K562 (cell line): ENCODE measurements around the gene C21orf58. TPM values are rescaled to one million over a fixed set of nuclear protein-coding genes. Genes with fewer than 3 reads are reported as not detected.
A peak's percentile ranks its signal among the peaks of the same experiment; 100 is the strongest.

Experiments used
- ARID3B ChIP-seq: fragments of 250-450 bp; sonication (Bioruptor Pico); IDR thresholded peaks from 2 replicates; pipeline ENCODE4 v1.4.0; 2020; ENCODE audit warnings: borderline replicate concordance
- DDX20 ChIP-seq: fragments of 450-650 bp; IDR thresholded peaks from 2 replicates; pipeline ENCODE4 v1.6.1; 2016; ENCODE audit warnings: missing genetic modification characterization, low read depth, mild to moderate bottlenecking, missing compliant biosample characterization, moderate library complexity
- ELF1 ChIP-seq: fragments of 200-800 bp; sonication (Bioruptor generic); IDR thresholded peaks from 2 replicates; pipeline ENCODE4 v1.6.1; 2016; ENCODE audit warnings: missing genetic modification characterization, missing compliant biosample characterization
- ELF4 ChIP-seq: fragments of 450-650 bp; formaldehyde crosslinking; IDR thresholded peaks from 2 replicates; pipeline ENCODE4 v1.4.0; 2022; ENCODE audit warnings: missing genetic modification characterization
- FOXJ3 ChIP-seq: sonication (generic); formaldehyde crosslinking; IDR thresholded peaks from 2 replicates; pipeline ENCODE4 v1.4.0; 2020; ENCODE audit warnings: mild to moderate bottlenecking, missing genetic modification reagents
- FOXK1 ChIP-seq: sonication (generic); formaldehyde crosslinking; IDR thresholded peaks from 2 replicates; pipeline ENCODE4 v1.8.0; 2022; ENCODE audit warnings: missing genetic modification reagents, mild to moderate bottlenecking, borderline replicate concordance
- GABPA ChIP-seq: fragments of 200-800 bp; sonication (Bioruptor generic); conservative IDR thresholded peaks from 2 replicates; pipeline ENCODE4 v1.6.1; 2016; ENCODE audit warnings: low read depth, missing genetic modification characterization, missing compliant biosample characterization
- HDAC3 ChIP-seq: fragments of 450-650 bp; IDR thresholded peaks from 2 replicates; pipeline ENCODE4 v1.6.1; 2018; ENCODE audit warnings: borderline replicate concordance, mild to moderate bottlenecking, moderate library complexity; ENCODE audit not compliant: partially characterized antibody
- HNRNPH1 ChIP-seq: fragments of 200-400 bp; formaldehyde crosslinking; optimal IDR thresholded peaks from 2 replicates; pipeline ENCODE3; 2017; ENCODE audit warnings: low read depth, mild to moderate bottlenecking, low read length, moderate library complexity
- HOMEZ ChIP-seq: fragments of 250-450 bp; sonication (Bioruptor Pico); IDR thresholded peaks from 2 replicates; pipeline ENCODE4 v1.4.0; 2020; ENCODE audit warnings: mild to moderate bottlenecking, moderate library complexity
- KLF13 ChIP-seq: fragments of 450-650 bp; IDR thresholded peaks from 2 replicates; pipeline ENCODE4 v1.6.1; 2016; ENCODE audit warnings: missing genetic modification characterization, low read depth, mild to moderate bottlenecking, missing compliant biosample characterization, moderate library complexity, borderline replicate concordance
- NCOR1 ChIP-seq: fragments of 450-650 bp; IDR thresholded peaks from 2 replicates; pipeline ENCODE4 v1.6.1; 2016; ENCODE audit warnings: mild to moderate bottlenecking, moderate library complexity
- PPARD ChIP-seq: fragments of 250-450 bp; sonication (Bioruptor Pico); IDR thresholded peaks from 2 replicates; pipeline ENCODE4 v1.8.0; 2022; ENCODE audit warnings: inconsistent platforms, mild to moderate bottlenecking, moderate library complexity
- SAP30 ChIP-seq: fragments of 200-600 bp; sonication (generic); IDR thresholded peaks from 2 replicates; pipeline ENCODE4 v1.6.1; 2012; ENCODE audit warnings: borderline replicate concordance, low read depth, mild to moderate bottlenecking, moderate library complexity, low read length, control low read depth, inconsistent platforms; ENCODE audit not compliant: insufficient read depth, poor library complexity, severe bottlenecking
- SIX5 ChIP-seq, 2 experiments: IDR thresholded peaks; 2 replicates each; pipeline ENCODE4 v1.6.1; 2011; ENCODE audit warnings: low read length in 2 of 2, borderline replicate concordance in 1 of 2, low read depth in 1 of 2, mild to moderate bottlenecking in 1 of 2, moderate library complexity in 1 of 2; ENCODE audit not compliant: insufficient read depth in 1 of 2
- SNIP1 ChIP-seq: fragments of 450-650 bp; IDR thresholded peaks from 2 replicates; pipeline ENCODE4 v1.7.1; 2017; ENCODE audit warnings: low read depth, mild to moderate bottlenecking
- TEAD1 ChIP-seq, 2 experiments: fragments of 450-650 bp in 1 of 2; sonication (generic) in 1 of 2; formaldehyde crosslinking; IDR thresholded peaks; 2 replicates each; pipeline versions ENCODE4 v1.4.0 to v1.8.0; 2020 to 2022; ENCODE audit warnings: mild to moderate bottlenecking in 2 of 2, missing genetic modification reagents in 1 of 2
- TRIM24 ChIP-seq, 2 experiments: fragments of 450-650 bp; IDR thresholded peaks; 2 replicates each; pipeline ENCODE4 v1.6.1; 2016
- TSC22D4 ChIP-seq: fragments of 450-650 bp; IDR thresholded peaks from 2 replicates; pipeline ENCODE4 v1.6.1; 2016; ENCODE audit warnings: missing genetic modification characterization, missing biosample characterization, control low read depth
- ZNF121 ChIP-seq: sonication (generic); formaldehyde crosslinking; conservative IDR thresholded peaks from 2 replicates; pipeline ENCODE4 v1.8.0; 2022; ENCODE audit warnings: missing genetic modification reagents
- ZNF24 ChIP-seq: fragments of 450-650 bp; IDR thresholded peaks from 2 replicates; pipeline ENCODE4 v1.6.1; 2016
- polyA plus RNA-seq, 8 experiments: library from polyadenylated mRNA; depleted of rRNA in 4 of 8; stranded (reverse) in 5 of 8; unstranded in 3 of 8; fragments of >200 nt; fragmentation: Nextera tagmentation in 2 of 8; fragmentation: Illumina TruSeq in 1 of 8; extraction: Ambion mirVana in 2 of 8; extraction: Trizol in 1 of 8; gene quantifications; 2 replicates each; pipeline versions ENCODE4 v1.2.1 to v1.2.3, GENCODE V29; 2011 to 2014; ENCODE audit warnings: inconsistent platforms in 1 of 8, missing spikeins in 1 of 8
- total RNA-seq, 7 experiments: library from RNA; depleted of rRNA in 6 of 7; stranded (reverse); fragments of >200 nt in 6 of 7; fragmentation: Illumina TruSeq in 2 of 7; extraction: Trizol in 2 of 7; gene quantifications; 2 replicates each; pipeline versions ENCODE4 v1.2.1 to v1.2.3, GENCODE V29; 2011 to 2021; ENCODE audit warnings: low replicate concordance in 1 of 7
- TF ChIP-seq, protein P1 (sequence below): fragments of 450-650 bp; IDR thresholded peaks from 2 replicates; pipeline ENCODE4 v1.6.1; 2016
- TF ChIP-seq, protein P2 (sequence below): fragments of 250-450 bp; sonication (Bioruptor Pico); IDR thresholded peaks from 2 replicates; pipeline ENCODE4 v1.4.0; 2020

The C21orf58 gene
- total and polyA plus RNA-seq, 9 of the 15 experiments (the other 6 are each of a cell fraction or from before 2014, with no cell fraction given): 1.2 to 30.5 (median 12.4) TPM

DNA sequence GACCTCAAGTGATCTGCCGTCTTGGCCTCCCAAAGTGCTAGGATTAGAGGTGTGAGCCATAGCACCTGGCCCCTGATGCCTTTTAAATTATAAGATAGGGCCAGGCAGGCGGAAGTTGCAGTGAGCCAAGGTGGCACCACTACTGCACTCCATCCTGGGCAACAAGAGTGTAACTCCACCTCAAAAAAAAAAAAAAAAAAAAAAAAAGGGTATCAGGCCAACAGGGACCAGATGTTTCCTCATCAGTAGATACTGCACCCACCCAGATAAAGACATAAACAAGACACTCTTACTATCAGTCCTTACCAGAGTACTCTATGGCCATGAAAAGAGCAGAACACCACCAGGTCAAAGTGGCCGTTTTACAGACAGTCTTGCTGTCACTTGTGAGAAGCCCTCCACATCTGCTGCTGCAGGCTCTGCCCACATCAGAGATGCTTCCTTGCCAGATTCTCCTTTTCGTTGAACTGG is 3.3 kb downstream of the C21orf58 start (continued):
- TF ChIP-seq KLF13 (tag) (no peak), ARID3B (CRISPR knock-in tag) (no peak), FOXJ3 (CRISPR knock-in tag) (peak; percentile 52; the same call in 1 of the 2 replicates), DDX20 (no peak), ZNF24 (0 out of 2 replicates have a peak, but pooled peaks have one; percentile 19), ELF1 (tag) (no peak), HNRNPH1 (no peak), SNIP1 (no peak), ZNF121 (CRISPR knock-in tag) (peak; percentile 82), TSC22D4 (tag) (no peak), HDAC3 (peak; percentile 96), NCOR1 (peak; percentile 100), SAP30 (peak; percentile 51), HOMEZ (CRISPR knock-in tag) (no peak), ELF4 (CRISPR knock-in tag) (peak; percentile 83), TRIM24 (IDR thresholded peaks at IDR 0.05) (peak; percentile 99), SIX5 (IDR thresholded peaks at IDR 0.05; ENCODE audit: borderline replicate concordance in 1 of 2, insufficient read depth in 1 of 2, low read depth in 1 of 2, low read length in 2 of 2) (no peak), PPARD (no peak), TEAD1 (CRISPR knock-in tag; IDR thresholded peaks at IDR 0.05) (peak in 1 of 2 experiments; percentile 44; a peak in 1 of 4 replicates), FOXK1 (no peak), GABPA (tag) (no peak)
- TF ChIP-seq, protein P1, sequence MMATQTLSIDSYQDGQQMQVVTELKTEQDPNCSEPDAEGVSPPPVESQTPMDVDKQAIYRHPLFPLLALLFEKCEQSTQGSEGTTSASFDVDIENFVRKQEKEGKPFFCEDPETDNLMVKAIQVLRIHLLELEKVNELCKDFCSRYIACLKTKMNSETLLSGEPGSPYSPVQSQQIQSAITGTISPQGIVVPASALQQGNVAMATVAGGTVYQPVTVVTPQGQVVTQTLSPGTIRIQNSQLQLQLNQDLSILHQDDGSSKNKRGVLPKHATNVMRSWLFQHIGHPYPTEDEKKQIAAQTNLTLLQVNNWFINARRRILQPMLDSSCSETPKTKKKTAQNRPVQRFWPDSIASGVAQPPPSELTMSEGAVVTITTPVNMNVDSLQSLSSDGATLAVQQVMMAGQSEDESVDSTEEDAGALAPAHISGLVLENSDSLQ: peak; percentile 82
- TF ChIP-seq, protein P2, sequence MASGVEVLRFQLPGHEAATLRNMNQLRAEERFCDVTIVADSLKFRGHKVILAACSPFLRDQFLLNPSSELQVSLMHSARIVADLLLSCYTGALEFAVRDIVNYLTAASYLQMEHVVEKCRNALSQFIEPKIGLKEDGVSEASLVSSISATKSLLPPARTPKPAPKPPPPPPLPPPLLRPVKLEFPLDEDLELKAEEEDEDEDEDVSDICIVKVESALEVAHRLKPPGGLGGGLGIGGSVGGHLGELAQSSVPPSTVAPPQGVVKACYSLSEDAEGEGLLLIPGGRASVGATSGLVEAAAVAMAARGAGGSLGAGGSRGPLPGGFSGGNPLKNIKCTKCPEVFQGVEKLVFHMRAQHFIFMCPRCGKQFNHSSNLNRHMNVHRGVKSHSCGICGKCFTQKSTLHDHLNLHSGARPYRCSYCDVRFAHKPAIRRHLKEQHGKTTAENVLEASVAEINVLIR: no peak
